Aorta (tissue), 5 donors: ENCODE results near the gene RNF213. TPM values are rescaled to one million over a fixed set of nuclear protein-coding genes. Genes with fewer than 3 reads are reported as not detected.
"Not testable (repeated sequence)": the region's sequence is repeated elsewhere in the genome, so short reads cannot be mapped to it uniquely, and the experiment has no call there.

Source experiments
- ATAC-seq: fragments of 200-7000 bp; cut with Tn5 transposase; one replicate; pipeline ENCODE4 v1.9.1; 2022; ENCODE audit warnings: moderate library complexity; ENCODE audit not compliant: low FRiP score
- DNase-seq, 2 donors: peaks; one replicate each; pipeline ENCODE4 v3.0.0-alpha.2; 2020
- H3K27ac ChIP-seq, 2 donors: one replicate each; pipeline ENCODE4 v1.5.1; 2013; ENCODE audit warnings: low read length in 2 of 2, mild to moderate bottlenecking in 2 of 2, moderate library complexity in 2 of 2, control low read depth in 1 of 2, inconsistent platforms in 1 of 2, low read depth in 1 of 2
- H3K27me3 ChIP-seq, 2 donors: one replicate each; pipeline ENCODE4 v1.6.1; 2013; ENCODE audit warnings: control low read depth in 1 of 2, low read length in 1 of 2, mild to moderate bottlenecking in 1 of 2, moderate library complexity in 1 of 2; ENCODE audit not compliant: insufficient read depth in 2 of 2, control insufficient read depth in 1 of 2
- H3K36me3 ChIP-seq, 2 donors: one replicate each; pipeline ENCODE4 v1.6.1; 2013; ENCODE audit warnings: control low read depth in 1 of 2, low read length in 1 of 2, mild to moderate bottlenecking in 1 of 2; ENCODE audit not compliant: insufficient read depth in 2 of 2, control insufficient read depth in 1 of 2
- H3K4me1 ChIP-seq, 2 donors: one replicate each; pipeline ENCODE4 v1.6.1; 2013; ENCODE audit warnings: low read length in 2 of 2, control low read depth in 1 of 2, mild to moderate bottlenecking in 1 of 2, moderate library complexity in 1 of 2; ENCODE audit not compliant: insufficient read depth in 2 of 2, control insufficient read depth in 1 of 2
- H3K4me3 ChIP-seq, 2 donors: one replicate each; pipeline ENCODE4 v1.5.1; 2013; ENCODE audit warnings: low read length in 2 of 2, control low read depth in 1 of 2, mild to moderate bottlenecking in 1 of 2
- H3K9me3 ChIP-seq: one replicate; pipeline ENCODE4 v1.6.1; 2013; ENCODE audit warnings: mild to moderate bottlenecking, low read length; ENCODE audit not compliant: control insufficient read depth
- WGBS, 2 donors: extraction: QIAGEN DNeasy Blood & Tissue Kit; methylation state at CpG; one replicate each; pipeline ENCODE4 v1.1.7; 2013; 5-methylcytosine and 5-hydroxymethylcytosine counted together
- intact Hi-C, 2 donors: fragments of 100-400 bp; cut with DNase I; formaldehyde crosslinking; loops; one replicate each; pipeline versions ENCODE4 v1.14.2 to v1.15.0; 2022
- polyA plus RNA-seq, 2 donors: library from polyadenylated mRNA; stranded (reverse); fragments of 200-250 nt; gene quantifications; one replicate each; pipeline ENCODE4 v1.2.3, GENCODE V29; 2013
- total RNA-seq, 2 donors: library from RNA; stranded (reverse); fragmentation: NEBNext Ultra II Directional; extraction: Animal tissue kit (Norgen Biotek cat#: 25700); gene quantifications; one replicate each; pipeline ENCODE4 v1.2.1, GENCODE V29; 2021
- donor health status: healthy with polysubstance abuse.
- donor health status: Bipolar disorder and iron deficiency.
- donor health status: DM: no; HTN: no; CAD: no.
- donor health status: DM: no; HTN: no; CAD: no.
- donor health status: DM: yes; HTN: yes; CAD: no.

The RNF213 gene
- total and polyA plus RNA-seq, 4 donors: 18.7 to 231 (median 105) TPM

DNA sequence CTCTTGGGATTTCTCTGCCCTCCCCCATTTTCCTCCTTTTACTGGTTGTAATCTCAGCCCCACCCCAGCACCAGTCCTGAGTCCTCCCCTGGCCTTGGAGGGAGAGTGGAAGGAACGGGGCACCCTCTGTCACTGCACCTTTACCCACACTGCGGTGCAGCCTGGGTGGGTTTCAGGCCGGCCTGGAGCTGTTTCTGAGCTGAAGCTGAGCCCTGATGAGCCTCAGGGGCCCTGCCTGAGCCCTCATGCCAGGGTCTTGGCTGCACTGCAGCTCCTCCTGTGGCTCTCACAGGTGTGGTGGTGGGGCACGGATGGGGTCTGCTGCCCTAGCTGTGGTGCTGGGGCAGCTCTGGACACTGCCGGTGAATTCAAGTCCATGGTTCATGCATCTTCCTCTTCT lies 34.5 kb downstream of the RNF213 start:
- 87 to 95% methylated on average over 5 of the region's 5 CpGs for WGBS, 2 donors
- H3K4me3 ChIP-seq: no peak overlapping the region

DNA sequence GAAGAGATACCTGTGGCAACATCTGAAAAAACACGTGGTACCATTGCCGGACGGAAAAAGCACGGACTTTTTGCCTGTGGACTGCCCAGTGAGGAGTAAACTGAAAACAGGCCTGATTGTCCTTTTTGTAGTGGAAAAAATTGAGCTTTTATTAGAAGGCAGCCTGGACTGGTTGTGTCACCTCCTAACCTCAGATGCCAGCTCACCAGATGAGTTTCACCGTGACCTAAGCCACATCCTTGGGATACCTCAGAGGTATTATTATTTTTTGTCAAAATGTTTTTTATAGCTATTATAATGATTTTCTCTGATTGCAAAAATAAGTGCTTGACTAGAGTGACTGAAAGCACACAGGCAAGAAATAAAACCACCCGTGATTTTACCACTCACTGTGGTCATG lies 34.9 kb downstream of the RNF213 start:
- H3K27me3 ChIP-seq: no peaks in the 10 kb centered on the region
- no peak overlapping the region for H3K27ac ChIP-seq
- peaks cover 0 to 13% of the 10 kb centered on the region in 2 donors for H3K36me3 ChIP-seq
- 91 to 92% methylated on average over 6 of the region's 6 CpGs for whole genome bisulfite sequencing, 2 donors
- no peaks in the 10 kb centered on the region for H3K4me1 ChIP-seq
- H3K9me3 ChIP-seq: no peaks in the 10 kb centered on the region
- DNase-seq: no peak
- intact Hi-C loops: no loop called here
- ATAC-seq: no peak
- no peak overlapping the region for H3K4me3 ChIP-seq

More for the DNA sequence above, 34.5 kb downstream of the RNF213 start:
- no peaks in the 10 kb centered on the region for H3K27me3 ChIP-seq
- no peaks in the 10 kb centered on the region for H3K4me1 ChIP-seq
- H3K9me3 ChIP-seq: no peaks in the 10 kb centered on the region
- no peak for ATAC-seq
- H3K36me3 ChIP-seq: peaks cover 0 to 13% of the 10 kb centered on the region in 2 donors
- H3K27ac ChIP-seq: no peak overlapping the region
- intact Hi-C loops: no loop called here
- DNase-seq: no peak

DNA sequence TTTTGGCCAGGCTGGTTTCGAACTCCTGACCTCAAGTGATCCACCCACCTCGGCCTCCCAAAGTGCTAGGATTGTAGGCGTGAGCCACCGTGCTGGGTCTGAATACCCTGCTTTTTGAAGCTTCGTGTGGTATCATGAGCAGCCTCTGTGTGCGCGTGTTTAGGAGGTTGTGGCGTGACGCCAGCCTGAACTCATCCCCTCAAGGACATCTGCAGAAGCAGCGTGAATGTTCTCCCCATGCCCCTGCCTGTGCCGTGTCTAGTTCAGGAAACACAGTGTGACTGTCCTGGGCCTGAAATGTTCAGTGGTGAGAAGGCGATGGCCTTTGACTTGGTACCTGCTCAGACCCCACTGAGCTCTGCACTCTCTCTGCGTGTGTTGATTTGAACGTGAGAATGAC lies 35.6 kb downstream of the RNF213 start:
- Histone ChIP-seq H3K36me3 (peaks cover 0 to 13% of the 10 kb centered on the region in 2 donors), H3K27ac (no peak overlapping the region), H3K27me3 (no peaks in the 10 kb centered on the region), H3K4me1 (no peaks in the 10 kb centered on the region), H3K9me3 (no peaks in the 10 kb centered on the region), H3K4me3 (no peak overlapping the region)
- no peak for DNase-seq
- ATAC-seq: no peak
- WGBS, 2 donors: 91 to 92% methylated on average over 14 of the region's 14 CpGs
- intact Hi-C loops: no loop called here

DNA sequence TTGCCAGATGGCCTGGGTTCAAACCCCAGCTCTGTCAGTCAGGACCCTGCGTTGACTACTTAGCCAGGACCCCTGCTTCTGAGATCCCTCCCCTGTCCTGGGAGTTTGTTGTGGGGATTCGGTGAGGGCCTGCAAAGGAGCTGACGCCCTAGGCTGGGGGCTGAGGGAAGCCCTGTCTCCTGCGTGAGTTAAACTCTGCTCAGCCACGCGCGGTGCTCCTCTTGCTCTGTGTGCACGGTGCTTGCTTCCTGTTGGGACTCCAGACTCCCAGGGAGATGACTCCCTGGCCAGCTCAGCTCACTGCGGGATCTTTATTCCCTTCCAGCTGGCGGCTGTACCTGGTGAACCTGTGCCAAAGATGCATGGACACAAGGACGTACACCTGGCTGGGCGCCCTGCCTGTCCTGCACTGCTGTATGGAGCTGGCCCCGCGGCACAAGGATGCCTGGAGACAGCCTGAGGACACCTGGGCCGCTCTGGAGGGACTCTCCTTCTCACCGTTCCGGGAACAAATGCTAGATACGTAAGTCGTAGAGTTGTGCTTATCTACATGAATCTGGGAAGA lies 37.4 kb downstream of the RNF213 start:
- no peaks in the 10 kb centered on the region for H3K27me3 ChIP-seq
- H3K9me3 ChIP-seq: peaks cover 2% of the 10 kb centered on the region
- DNase-seq (peak in 1 of 2 donors; percentile 65), ATAC-seq (no peak)
- peaks cover 0 to 11% of the 10 kb centered on the region in 2 donors for H3K36me3 ChIP-seq
- H3K27ac ChIP-seq: no peak overlapping the region
- no peak overlapping the region for H3K4me3 ChIP-seq
- intact Hi-C loops: no loop called here
- 86 to 87% methylated on average over 19 of the region's 19 CpGs for WGBS, 2 donors
- H3K4me1 ChIP-seq: no peaks in the 10 kb centered on the region

DNA sequence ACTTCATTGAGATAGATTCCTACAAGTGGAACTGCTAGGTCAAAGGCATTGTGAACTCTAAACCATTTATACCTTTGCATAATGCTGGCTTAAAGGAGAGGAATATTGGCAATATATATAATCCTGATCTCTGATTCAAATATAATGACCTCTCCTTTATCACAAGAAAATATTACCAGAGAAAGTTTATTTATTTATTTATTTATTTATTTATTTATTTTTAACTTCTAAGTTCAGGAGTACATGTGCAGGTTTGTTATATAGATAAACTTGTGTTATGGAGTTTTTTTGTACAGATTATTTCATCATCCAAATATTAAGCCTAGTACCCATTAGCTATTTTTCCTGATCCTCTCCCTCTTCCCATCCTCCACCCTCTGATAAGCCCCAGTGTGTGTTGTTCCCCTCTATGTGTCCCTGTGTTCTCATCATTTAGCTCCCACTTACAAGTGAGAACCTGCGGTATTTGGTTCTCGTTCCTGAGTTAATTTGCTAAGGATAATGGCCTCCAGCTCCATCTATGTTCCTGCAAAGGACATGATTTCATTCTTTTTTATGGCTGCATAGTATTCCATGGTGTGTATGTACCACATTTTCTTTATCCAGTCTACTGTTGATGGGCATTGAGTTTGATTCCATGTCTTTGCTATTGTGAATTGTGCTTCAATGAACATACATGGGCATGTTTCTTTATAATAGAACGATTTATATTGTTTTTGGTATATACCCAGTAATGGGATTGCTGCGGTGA lies 38.9 kb downstream of the RNF213 start:
- DNase-seq, ATAC-seq, H3K27me3 ChIP-seq, intact Hi-C loops, H3K27ac ChIP-seq, H3K4me1 ChIP-seq, H3K9me3 ChIP-seq, H3K4me3 ChIP-seq: not testable (repeated sequence)
- WGBS, 2 donors: 98% methylated on average over 4 of the region's 4 CpGs
- H3K36me3 ChIP-seq: peaks cover under 1 to 11% of the 10 kb centered on the region in 2 donors

DNA sequence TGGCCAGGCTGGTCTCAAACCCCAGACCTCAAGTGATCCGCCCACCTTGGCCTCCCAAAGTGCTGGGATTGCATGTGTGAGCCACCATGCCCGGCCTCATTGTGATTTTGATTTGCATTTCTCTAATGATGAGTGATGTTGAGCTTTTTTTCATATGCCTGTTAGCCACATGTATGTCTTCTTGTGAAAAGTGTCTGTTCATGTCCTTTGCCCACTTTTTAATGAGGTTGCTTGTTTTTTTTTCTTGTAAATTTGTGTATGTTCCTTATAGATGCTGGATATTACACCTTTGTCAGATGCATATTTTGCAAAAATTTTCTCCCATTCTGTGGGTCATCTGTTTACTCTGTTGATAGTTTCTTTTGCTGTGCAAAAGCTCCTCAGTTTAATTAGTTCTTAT lies 40.1 kb downstream of the RNF213 start:
- H3K27ac ChIP-seq, ATAC-seq, DNase-seq, H3K36me3 ChIP-seq, H3K27me3 ChIP-seq, H3K4me1 ChIP-seq, intact Hi-C loops, H3K4me3 ChIP-seq, H3K9me3 ChIP-seq: not testable (repeated sequence)
- 98 to 100% methylated on average over 2 of the region's 2 CpGs for WGBS, 2 donors

DNA sequence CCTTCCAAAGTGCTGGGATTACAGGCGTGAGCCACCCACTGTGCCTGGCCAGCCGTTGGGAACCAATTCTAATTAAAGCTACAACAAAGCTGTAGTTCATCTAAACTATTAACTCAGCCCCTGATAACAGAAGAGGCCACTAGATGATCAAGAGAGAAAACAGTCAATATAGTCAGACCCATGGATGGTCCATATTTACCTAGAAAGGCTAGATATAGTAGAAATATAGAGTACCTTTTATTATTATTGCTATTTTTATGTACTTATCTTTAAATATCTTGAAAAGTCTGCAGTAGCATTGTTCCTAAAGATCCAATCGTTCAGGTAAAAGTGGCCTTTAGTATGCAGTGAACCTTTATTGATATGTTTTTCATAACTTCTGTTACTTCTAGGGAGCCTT lies 43.2 kb downstream of the RNF213 start:
- H3K27ac ChIP-seq: no peak overlapping the region
- intact Hi-C loops: no loop called here
- no peaks in the 10 kb centered on the region for H3K27me3 ChIP-seq
- ATAC-seq: no peak
- peaks cover 9 to 10% of the 10 kb centered on the region in 2 donors for H3K36me3 ChIP-seq
- no peak for DNase-seq
- peaks cover 6% of the 10 kb centered on the region for H3K9me3 ChIP-seq
- WGBS, 2 donors: 97% methylated on average over 3 of the region's 3 CpGs
- H3K4me3 ChIP-seq: no peak overlapping the region
- H3K4me1 ChIP-seq: no peaks in the 10 kb centered on the region

DNA sequence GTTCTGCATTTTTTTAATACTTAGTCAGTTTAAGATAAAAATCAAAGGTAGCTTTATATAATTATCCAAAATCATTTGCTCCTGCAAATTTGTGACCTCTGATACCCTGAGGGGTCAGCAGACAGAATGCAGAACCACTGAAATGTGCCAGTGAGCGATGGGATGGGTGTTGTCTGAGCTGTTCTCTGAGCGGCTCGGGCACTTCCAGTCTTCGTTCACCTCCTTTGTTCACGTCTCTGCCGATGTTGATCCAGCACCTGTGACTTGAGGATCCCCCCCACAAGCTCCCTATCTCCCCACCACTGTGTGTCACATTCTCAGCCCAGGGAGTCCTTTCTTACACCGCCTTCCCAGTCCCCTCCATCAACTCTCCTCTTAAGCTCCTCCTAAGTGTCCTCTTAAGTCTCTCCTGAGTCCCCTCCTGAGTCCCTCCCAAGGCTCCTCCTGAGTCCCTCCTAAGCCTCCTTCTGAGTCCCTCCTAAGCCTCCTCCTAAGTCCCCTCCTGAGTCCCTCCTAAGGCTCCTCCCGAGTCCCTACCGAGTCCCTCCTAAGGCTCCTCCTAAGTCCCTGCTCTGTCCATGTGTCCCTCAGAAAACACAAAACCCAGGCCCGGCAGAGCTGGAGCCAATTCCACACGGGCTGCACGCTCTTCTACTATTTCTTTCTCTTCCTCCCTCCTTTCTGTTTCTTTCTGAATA lies 47.5 kb downstream of the RNF213 start:
- 77 to 80% methylated on average over 12 of the region's 12 CpGs for WGBS, 2 donors
- peak in 1 of 2 donors; percentile 64 for DNase-seq
- Histone ChIP-seq H3K9me3 (peaks cover 3% of the 10 kb centered on the region), H3K4me1 (no peaks in the 10 kb centered on the region), H3K4me3 (no peak overlapping the region), H3K27me3 (no peaks in the 10 kb centered on the region), H3K36me3 (peaks cover 14% of the 10 kb centered on the region in 2 donors), H3K27ac (no peak overlapping the region)
- no peak for ATAC-seq
- intact Hi-C loops: no loop called here
